Fibroblast of skin of back (primary cell): Measurements from ENCODE around the gene NFE2L1.
"Not testable (repeated sequence)": the region's sequence is repeated elsewhere in the genome, so short reads cannot be mapped to it uniquely, and the experiment has no call there.

Experiments
- DNase-seq: peaks from one replicate; pipeline ENCODE4 v3.0.0-alpha.2; 2013

Gene NFE2L1

DNA sequence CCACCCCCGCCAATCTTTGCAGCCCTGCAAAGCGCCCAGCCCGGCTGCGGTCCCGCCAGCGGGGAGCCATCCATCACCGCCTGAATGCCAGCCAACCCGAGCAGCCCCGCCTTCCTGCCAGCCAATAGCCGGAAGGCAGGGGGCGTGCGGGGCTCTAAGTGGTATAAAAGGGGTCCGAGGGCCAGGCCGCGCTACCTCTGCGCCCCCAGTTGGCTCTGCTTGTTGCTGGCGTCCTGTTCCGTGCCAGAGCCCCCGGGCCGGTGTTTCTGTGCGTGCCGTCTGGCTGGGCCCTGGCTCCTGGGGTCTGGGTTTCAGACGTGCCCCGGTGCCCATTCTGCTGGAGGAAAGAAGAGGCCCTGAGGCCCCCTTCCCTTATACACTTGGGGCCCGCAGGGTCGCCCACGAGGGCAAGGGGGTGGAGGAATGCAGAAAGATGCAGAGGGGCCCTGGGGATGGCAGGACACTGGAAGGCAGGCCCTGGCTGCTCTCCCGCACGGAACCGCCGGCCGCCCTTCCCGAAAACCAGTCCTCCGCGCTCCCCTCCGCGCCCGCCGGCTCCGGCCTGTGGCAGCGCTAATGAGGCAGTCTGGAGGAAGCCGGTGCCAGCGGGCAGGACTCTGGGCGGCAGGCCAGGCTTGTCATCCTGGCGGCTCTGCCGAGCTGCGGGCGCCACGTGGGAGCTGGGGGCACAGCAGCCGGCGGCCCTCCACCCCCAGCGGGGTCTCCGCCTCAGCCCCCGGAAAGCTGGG, 24.6 kb upstream of the NFE2L1 start:
- peak; percentile 70 for DNase-seq

DNA sequence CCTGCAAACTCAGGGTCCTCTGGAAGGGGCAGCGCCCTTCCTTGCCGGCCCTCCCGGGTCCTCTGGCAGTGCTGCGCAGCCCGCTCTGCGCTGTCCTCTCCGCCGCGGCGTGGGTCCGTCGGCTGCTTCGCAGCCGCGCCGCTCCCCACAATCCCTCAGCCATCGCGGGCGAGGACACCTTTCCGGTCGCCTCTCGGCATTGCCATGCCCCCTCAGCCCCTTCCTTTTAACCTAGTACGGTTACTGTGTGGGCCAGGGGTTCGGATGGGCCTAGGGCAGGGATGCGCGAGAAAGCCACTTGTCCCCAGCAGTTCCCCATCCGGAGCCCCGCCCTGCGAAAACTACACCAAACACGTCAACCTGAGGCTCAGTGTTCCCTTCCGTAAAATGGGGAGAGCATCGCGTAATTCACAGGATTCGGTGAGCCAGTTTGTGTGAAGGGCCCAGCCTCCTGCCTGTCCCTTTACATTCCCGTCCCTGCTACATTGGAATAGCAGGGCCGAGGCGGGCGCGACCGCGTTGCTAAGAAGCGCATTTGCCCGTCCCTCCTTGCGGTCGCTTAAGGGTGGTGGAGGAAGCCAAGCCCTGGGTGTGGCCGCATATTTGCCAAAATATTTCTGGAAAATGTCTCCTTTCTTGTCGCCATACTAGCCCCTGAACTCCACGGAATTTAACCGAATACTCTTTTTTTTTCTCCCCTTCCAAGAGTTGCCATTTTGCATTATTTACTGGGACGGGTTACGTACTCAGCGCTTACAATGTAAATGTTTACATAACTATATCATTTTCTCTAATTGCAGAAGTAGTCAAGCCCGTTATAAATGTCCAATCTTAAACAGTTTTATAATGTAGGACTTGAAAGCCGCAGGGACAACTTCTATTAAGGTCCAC, 23.8 kb upstream of the NFE2L1 start:
- peak; percentile 69 for DNase-seq

GRCh38 chr17:48025040-48025903, 22.9 kb upstream of the NFE2L1 start:
- peak; percentile 96 for DNase-seq

- DNase-seq = no peak
Measured at GRCh38 chr17:48025904-48026501, 22.2 kb upstream of the NFE2L1 start.

GRCh38 chr17:48026502-48027321, 21.4 kb upstream of the NFE2L1 start:
- DNase-seq = peak; percentile 88

GRCh38 chr17:48027322-48027981, 20.7 kb upstream of the NFE2L1 start:
- no peak for DNase-seq

DNA sequence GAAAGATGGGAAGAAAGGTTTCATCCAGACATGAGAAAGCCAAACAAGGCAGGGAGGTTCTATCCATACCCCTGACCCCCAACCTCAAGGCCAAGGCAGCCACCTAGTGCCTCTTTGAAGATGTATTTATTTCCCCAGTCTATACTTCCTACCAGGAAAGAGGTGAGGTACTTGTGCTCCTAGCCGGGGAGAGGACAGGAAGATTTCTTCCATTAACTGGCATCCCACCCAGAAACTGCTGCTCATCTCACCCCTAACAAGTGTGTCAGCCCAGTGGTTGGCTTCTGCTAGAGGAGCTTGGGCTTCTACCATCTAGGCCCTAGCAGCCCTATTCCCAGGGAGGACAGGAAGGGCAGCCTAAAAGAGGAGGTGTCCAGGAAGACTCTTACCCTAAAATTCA, 19.4 kb upstream of the NFE2L1 start:
- DNase-seq = no peak

DNA sequence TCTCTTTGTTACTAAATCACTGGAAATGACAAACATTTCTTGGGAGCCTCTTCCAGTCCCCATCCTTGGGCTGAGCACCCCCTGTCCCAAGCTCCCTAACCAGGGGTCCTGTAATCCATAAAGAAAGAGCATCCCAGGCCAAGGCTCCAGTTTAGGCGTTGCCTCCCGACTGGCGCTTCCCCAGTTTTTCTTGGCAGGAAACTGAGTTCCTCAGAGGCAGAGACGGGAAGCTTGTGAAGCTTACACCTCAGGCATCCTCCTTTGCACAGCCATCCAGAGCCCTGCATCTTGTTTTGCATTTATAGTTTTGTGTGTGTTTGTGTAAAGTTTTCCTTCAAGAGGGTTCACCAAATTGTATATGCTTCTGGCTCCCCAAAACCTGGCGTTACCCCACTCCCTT, 17.6 kb upstream of the NFE2L1 start:
- peak; percentile 42 for DNase-seq

- no peak for DNase-seq
Measured at GRCh38 chr17:48031966-48032365, 16.2 kb upstream of the NFE2L1 start.

DNA sequence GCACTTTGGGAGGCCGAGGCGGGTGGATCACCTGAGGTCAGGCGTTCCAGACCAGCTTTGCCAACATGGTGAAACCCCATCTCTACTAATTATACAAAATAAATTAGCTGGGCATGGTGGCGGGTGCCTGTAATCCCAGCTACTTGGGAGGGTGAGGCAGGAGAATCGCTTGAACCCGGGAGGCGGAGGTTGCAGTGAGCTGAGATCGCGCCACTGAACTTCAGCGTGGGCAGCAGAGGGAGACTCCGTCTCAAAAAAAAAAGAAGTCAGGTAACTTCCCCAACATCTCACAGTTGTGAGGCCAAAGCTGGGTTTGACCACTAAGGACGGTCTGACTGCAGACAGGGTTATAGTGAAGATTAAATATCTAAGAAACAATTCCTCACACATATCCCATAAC, 13.4 kb upstream of the NFE2L1 start:
- DNase-seq = not testable (repeated sequence)

DNA sequence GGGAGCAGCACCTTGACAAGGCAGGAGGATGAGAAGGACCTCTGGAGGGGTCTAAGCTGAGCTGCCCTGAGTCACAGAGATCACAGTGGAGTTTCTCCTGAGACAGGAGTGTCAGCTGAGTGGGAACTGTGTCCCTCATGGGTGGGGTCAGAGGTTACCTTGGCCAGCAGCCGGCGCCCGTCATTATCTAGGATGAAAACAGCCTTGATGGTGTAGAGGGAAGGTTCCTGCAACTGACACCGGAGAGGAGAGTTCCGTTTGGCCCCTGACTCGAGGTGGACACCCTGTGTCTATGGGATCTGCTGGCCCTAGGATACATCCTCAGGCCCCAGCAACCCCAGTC, 11.5 kb upstream of the NFE2L1 start:
- DNase-seq = no peak

GRCh38 chr17:48037036-48037837, 10.9 kb upstream of the NFE2L1 start, which contains the start of gene COPZ2:
TSS of gene COPZ2 (minus strand) at chr17:48037797. CDS start at chr17:48037777, 20 bp downstream.
- peak; percentile 69 for DNase-seq

GRCh38 chr17:48037838-48038323, 10.3 kb upstream of the NFE2L1 start:
- DNase-seq = no peak

- DNase-seq = no peak
Measured at GRCh38 chr17:48038687-48039086, 9.5 kb upstream of the NFE2L1 start.

DNA sequence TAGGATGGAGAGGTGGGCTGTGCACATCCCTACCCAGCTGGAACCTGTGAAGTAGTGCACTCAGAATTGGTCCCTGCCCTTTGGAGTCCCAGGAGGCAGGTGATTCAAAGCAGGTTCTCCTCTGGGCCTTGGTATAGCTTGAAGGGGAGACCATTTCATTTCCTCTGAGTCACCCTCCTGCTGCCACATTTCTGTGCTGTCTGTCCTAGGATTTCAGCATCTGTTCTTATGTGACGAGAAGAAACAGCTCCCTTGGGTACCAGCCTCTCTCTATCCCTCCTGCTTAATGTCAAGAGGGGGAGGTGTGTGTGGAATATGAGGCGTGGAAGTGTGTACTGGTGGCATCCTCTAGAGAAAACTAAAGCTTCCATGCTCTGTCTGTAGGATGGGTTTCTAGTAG, 5.0 kb upstream of the NFE2L1 start:
- DNase-seq = peak; percentile 56

DNA sequence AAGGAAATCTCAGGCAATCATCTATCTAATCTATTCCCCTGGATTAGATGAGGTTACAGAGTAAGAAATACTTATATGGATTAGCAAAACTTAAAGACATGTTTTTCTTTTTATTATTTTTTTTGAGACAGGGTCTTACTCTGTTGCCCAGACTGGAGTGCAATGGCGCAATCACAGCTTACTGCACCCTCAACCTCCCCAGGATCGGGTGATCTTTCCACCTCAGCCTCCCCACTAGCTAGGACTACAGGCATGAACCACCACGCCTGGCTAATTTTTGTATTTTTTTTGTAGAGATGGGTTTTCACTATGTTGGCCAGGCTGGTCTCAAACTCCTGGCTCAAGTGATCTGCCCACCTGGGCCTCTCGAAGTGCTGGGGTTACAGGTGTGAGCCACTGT, 3.3 kb upstream of the NFE2L1 start:
- no peak for DNase-seq

DNA sequence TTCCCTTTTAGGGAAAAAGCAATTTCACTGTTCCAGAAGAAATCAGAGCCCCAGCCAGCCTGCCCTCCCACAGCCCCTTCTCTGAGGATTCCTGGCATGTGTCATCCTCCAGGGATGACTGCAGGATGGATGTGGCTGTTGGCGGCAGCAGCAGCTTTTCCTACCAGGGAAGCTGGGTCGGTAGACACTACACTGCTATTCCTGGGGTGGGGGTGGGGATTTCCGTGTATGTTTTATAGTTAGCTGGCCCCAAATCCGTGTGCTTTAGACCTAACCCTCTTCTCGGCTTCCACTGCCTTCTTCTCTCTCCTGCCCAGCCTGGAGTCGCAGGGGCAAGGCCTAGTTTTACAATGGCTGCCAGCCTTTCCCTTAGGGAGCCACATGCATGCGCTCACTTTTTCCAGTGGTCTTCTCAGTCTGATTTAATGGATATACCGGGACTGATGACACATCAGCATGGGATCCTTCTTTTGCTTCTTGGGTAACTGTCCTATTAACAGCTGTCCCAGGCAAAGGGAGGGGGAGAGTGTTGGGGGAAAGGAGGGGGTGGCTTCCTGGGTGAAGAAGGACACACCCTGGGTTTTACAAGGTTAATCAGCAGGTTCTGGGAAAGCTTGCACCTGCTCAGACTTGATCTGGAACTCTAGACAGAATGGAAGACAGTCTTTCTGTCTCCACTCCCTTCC, 2.7 kb upstream of the NFE2L1 start:
- peak; percentile 43 for DNase-seq

DNA sequence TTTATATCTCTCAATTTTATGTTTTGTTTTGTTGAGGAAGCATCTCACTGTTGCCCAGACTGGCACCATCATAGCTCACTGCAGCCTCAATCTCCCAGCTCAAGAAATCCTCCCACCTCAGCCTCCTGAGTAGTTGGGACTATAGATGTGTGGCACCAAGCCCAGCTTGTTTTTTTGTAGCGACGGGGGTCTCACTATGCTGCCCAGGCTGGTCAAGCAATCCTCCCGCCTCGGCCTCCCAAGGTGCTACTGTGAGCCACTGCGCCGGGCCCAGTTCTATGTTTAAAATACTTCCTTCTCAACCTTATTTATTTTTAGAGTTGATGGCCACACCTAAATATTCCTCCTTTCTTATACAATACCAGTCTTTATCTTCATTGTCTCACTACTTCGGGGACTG, 1.9 kb upstream of the NFE2L1 start:
- DNase-seq = no peak

DNA sequence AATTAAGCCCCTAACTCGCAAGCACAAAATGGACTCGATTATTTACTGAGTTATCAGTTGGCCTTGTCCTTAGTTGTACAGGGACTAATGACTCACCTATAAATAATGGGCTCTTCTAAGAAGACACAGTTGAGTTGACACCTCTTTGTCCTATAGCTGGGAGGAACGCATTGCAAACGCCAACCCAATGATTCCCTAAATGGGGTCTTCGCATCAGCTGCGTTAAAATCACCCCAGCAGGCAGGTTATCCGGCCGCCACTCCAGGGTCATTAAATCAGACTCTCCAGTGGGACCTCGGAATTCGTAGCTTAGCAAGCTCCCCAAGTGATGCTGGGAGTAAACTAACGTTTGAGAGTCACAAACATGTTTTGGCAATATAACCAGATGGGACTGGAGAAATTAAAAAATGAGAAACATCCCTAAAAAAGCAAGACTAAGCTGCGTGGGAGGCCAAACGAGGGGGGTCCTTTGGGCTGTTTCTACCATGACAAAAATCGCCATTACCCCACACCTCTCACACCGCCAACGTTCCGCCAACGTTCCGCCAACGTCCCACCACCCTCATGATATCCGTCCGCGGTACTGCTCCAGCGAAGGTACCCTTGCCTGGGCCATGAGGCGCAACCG, 932 bp upstream of the NFE2L1 start:
- peak; percentile 16 for DNase-seq
